Heart right ventricle (tissue), 16 donors: ENCODE measurements around the gene RNF180. TPM values are rescaled to one million over a fixed set of nuclear protein-coding genes. Genes with fewer than 3 reads are reported as not detected.
"Not testable (repeated sequence)": the region's sequence is repeated elsewhere in the genome, so short reads cannot be mapped to it uniquely, and the experiment has no call there.

Experiments
- ATAC-seq, 8 donors: fragments of 200-7000 bp; cut with Tn5 transposase; one replicate each; pipeline ENCODE4 v1.9.1; 2020; ENCODE audit warnings: mild to moderate bottlenecking in 8 of 8, moderate library complexity in 8 of 8, moderate number of reproducible peaks in 1 of 8
- DNase-seq, 2 donors: peaks; one replicate each; pipeline ENCODE4 v3.0.0-alpha.2; 2020
- H3K27ac ChIP-seq, 10 donors: fragments of 200-600 bp; sonication (generic) in 2 of 10; one replicate each; pipeline versions ENCODE4 v1.5.0 to v1.8.0; 2020 to 2022; ENCODE audit warnings: mild to moderate bottlenecking in 3 of 10
- H3K27me3 ChIP-seq, 7 donors: fragments of 200-600 bp; one replicate each; pipeline ENCODE4 v1.8.0; 2021 to 2022; ENCODE audit warnings: mild to moderate bottlenecking in 2 of 7
- H3K36me3 ChIP-seq, 9 donors: fragments of 200-600 bp; sonication (generic) in 1 of 9; one replicate each; pipeline versions ENCODE4 v1.5.0 to v1.8.0; 2020 to 2022; ENCODE audit warnings: mild to moderate bottlenecking in 2 of 9
- H3K4me1 ChIP-seq, 9 donors: fragments of 200-600 bp; sonication (generic) in 1 of 9; one replicate each; pipeline versions ENCODE4 v1.5.0 to v1.8.0; 2020 to 2022; ENCODE audit warnings: mild to moderate bottlenecking in 4 of 9
- H3K4me3 ChIP-seq, 10 donors: fragments of 200-600 bp; sonication (generic) in 2 of 10; one replicate each; pipeline versions ENCODE4 v1.5.0 to v1.8.0; 2020 to 2022; ENCODE audit warnings: mild to moderate bottlenecking in 7 of 10, moderate library complexity in 2 of 10
- H3K9me3 ChIP-seq, 11 donors: fragments of 200-600 bp in 10 of 11; sonication (generic) in 2 of 11; one replicate each; pipeline versions ENCODE4 v1.5.0 to v1.8.0; 2013 to 2022; ENCODE audit warnings: mild to moderate bottlenecking in 2 of 11, control low read depth in 1 of 11, moderate library complexity in 1 of 11
- CTCF ChIP-seq, 9 donors: fragments of 200-600 bp; sonication (generic) in 2 of 9; IDR thresholded peaks; one replicate each; pipeline versions ENCODE4 v1.5.0 to v1.8.0; 2021 to 2022; ENCODE audit warnings: antibody characterized with exemption in 9 of 9, mild to moderate bottlenecking in 5 of 9, moderate library complexity in 1 of 9
- WGBS, 2 donors: extraction: QIAGEN DNeasy Blood & Tissue Kit; methylation state at CpG; one replicate each; pipeline ENCODE4 v1.1.7; 2013; ENCODE audit warnings: inconsistent platforms in 1 of 2; 5-methylcytosine and 5-hydroxymethylcytosine counted together
- intact Hi-C, 10 donors: fragments of 100-400 bp; cut with DNase I; formaldehyde crosslinking; loops; one replicate each; pipeline versions ENCODE4 v1.11.1 to v1.14.2; 2022
- polyA plus RNA-seq, 2 donors: library from polyadenylated mRNA; stranded (reverse); fragments of 200-250 nt; gene quantifications; one replicate each; pipeline ENCODE4 v1.2.3, GENCODE V29; 2013
- total RNA-seq, 10 donors: library from RNA; stranded (reverse); fragmentation: NEBNext Ultra II Directional in 3 of 10; extraction: Animal tissue kit (Norgen Biotek cat#: 25700) in 3 of 10; gene quantifications; one replicate each; pipeline versions ENCODE4 v1.2.1 to v1.2.4, GENCODE V29; 2021 to 2023
- donor health status: Arrhythmogenic right ventricular cardiomyopathy.
- donor health status: ischemic (EF 13 %, LVEDD 7.1; RV severe dilation, severe dysfunction).
- donor health status: healthy with polysubstance abuse.
- donor health status: DM: no; HTN: yes; CAD: no.
- donor health status: DM: no; HTN: no; CAD: no.
- donor health status: ischemic (EF 25% LVEDD 6.9; RV normal size, moderate dysfunction).
- donor health status: ischemic (EF 25% LVEDD 5.7; RV mildly dilated, moderate dysfunction).
- donor health status: healthy.
- donor health status: DM: yes; HTN: yes; CAD: no.
- donor health status: Ischemic cardiomyopathy.
- donor health status: ischemic (EF 35%, LVEDD 5.7; RV mildly dilated, moderate dysfunction).
- donor health status: nonischemic (EF 11% LVEDD 7.7; RV severe dilation, severe dysfunction).
- donor health status: DM: yes; HTN: yes; CAD: no.
- donor health status: PGD.
- donor health status: ischemic (EF 29% LVEDD 5.4; RV normal size, mild dysfunction).
- donor health status: nonischemic (EF 23%, LVEDD 6.1; RV moderate dilation, normal function).

Gene RNF180
- total and polyA plus RNA-seq, 12 donors: 1.0 to 20.6 (median 13.7) TPM

- H3K4me1 ChIP-seq: peaks cover 0 to 22% (median 8%) of the 10 kb centered on the region in 9 donors
- peaks cover 0 to 16% (median 4%) of the 10 kb centered on the region in 11 donors for H3K9me3 ChIP-seq
- WGBS, 2 donors: 58 to 66% methylated on average over 4 of the region's 4 CpGs
- no peaks in the 10 kb centered on the region for H3K36me3 ChIP-seq
- no peak for TF ChIP-seq CTCF (IDR thresholded peaks at IDR 0.05)
- H3K27ac ChIP-seq: no peak overlapping the region
- ATAC-seq (no peak), DNase-seq (no peak)
- intact Hi-C loops: no loop called here
- no peaks in the 10 kb centered on the region for H3K27me3 ChIP-seq
- H3K4me3 ChIP-seq: no peak overlapping the region
These were observed 103.5 kb downstream of the RNF180 start for GRCh38 chr5:64269164-64269563.

- intact Hi-C loops: no loop called here
- peaks cover 0 to 24% (median 11%) of the 10 kb centered on the region in 9 donors for H3K4me1 ChIP-seq
- H3K27ac ChIP-seq: no peak overlapping the region
- no peak for TF ChIP-seq CTCF (IDR thresholded peaks at IDR 0.05)
- no peaks in the 10 kb centered on the region for H3K27me3 ChIP-seq
- no peak overlapping the region for H3K4me3 ChIP-seq
- no peaks in the 10 kb centered on the region for H3K9me3 ChIP-seq
- 29 to 43% methylated on average over 1 of the region's 1 CpG for WGBS, 2 donors
- DNase-seq (no peak), ATAC-seq (no peak)
- no peaks in the 10 kb centered on the region for H3K36me3 ChIP-seq
These were observed 107.6 kb downstream of the RNF180 start for GRCh38 chr5:64273276-64273675.

- no peak overlapping the region for H3K4me3 ChIP-seq
- WGBS, 2 donors: 86 to 87% methylated on average over 8 of the region's 8 CpGs
- H3K27ac ChIP-seq: no peak overlapping the region
- intact Hi-C loops: no loop called here
- DNase-seq (no peak), ATAC-seq (no peak)
- no peaks in the 10 kb centered on the region for H3K27me3 ChIP-seq
- no peaks in the 10 kb centered on the region for H3K36me3 ChIP-seq
- H3K4me1 ChIP-seq: peaks cover 0 to 10% (median 0%) of the 10 kb centered on the region in 9 donors
- peaks cover 0 to 45% (median 16%) of the 10 kb centered on the region in 11 donors for H3K9me3 ChIP-seq
- TF ChIP-seq CTCF (IDR thresholded peaks at IDR 0.05): no peak
These were observed 119.8 kb downstream of the RNF180 start for GRCh38 chr5:64285188-64286130.

GRCh38 chr5:64286381-64286780 is 120.7 kb downstream of the RNF180 start:
- H3K4me3 ChIP-seq: no peak overlapping the region
- no peak for DNase-seq
- peaks cover 0 to 10% (median 0%) of the 10 kb centered on the region in 9 donors for H3K4me1 ChIP-seq
- peaks cover 0 to 45% (median 10%) of the 10 kb centered on the region in 11 donors for H3K9me3 ChIP-seq
- no peaks in the 10 kb centered on the region for H3K36me3 ChIP-seq
- H3K27ac ChIP-seq: no peak overlapping the region
- no peak for TF ChIP-seq CTCF (IDR thresholded peaks at IDR 0.05)
- WGBS, 2 donors: 89 to 98% methylated on average over 1 of the region's 1 CpG
- no peaks in the 10 kb centered on the region for H3K27me3 ChIP-seq
- no peak for ATAC-seq
- intact Hi-C loops: no loop called here

GRCh38 chr5:64288496-64288895 is 122.9 kb downstream of the RNF180 start:
- WGBS, 2 donors: 92% methylated on average over 2 of the region's 2 CpGs
- H3K27me3 ChIP-seq, intact Hi-C loops, H3K4me3 ChIP-seq, H3K36me3 ChIP-seq, DNase-seq, H3K27ac ChIP-seq, ATAC-seq: not testable (repeated sequence)
- peaks cover 0 to 10% (median 0%) of the 10 kb centered on the region in 9 donors for H3K4me1 ChIP-seq
- peaks cover 0 to 28% (median 1%) of the 10 kb centered on the region in 11 donors for H3K9me3 ChIP-seq
